Measurements from ENCODE around the gene SFTPA1. TPM values are rescaled to one million over a fixed set of nuclear protein-coding genes. Genes with fewer than 3 reads are reported as not detected.
"Not testable (repeated sequence)": the region's sequence is repeated elsewhere in the genome, so short reads cannot be mapped to it uniquely, and the experiment has no call there.

SFTPA1 gene
- total RNA-seq, result not detected

DNA sequence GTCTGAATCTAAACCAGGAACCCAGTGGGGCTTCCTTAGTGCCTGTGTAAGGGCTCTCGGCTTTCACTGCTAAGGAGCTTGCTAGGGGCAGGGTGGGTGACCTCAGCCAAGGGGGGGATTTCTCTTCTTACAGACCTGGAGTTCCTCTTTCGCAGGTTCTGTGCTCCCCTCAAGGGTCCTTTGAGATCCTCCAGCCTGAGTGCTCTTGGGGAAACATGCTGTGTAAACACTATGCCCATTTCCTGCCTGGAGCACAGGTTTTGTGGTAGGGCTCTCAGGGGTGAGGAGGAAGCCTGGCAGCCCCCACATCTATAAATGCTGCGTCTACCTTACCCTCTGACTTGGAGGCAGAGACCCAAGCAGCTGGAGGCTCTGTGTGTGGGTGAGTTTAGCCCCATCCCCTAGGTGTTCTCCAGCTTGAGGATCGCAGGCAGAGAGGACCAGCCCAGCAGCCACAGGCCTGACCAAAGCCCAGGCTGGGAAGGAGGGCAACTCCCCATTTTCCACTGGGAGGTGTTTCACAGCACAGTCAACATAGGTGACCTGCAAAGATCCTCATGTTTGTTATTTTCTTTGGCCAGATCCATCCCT, at the start of gene SFTPA1:
TSS of gene SFTPA1 (plus strand) at position 339 of the 591 bp plus-strand sequence. CDS start 887 bp downstream, outside the sequence.
- Histone ChIP-seq H3K27me3 (ENCODE audit: control insufficient read depth in 3 of 3, insufficient read depth in 3 of 3, low read length in 3 of 3) (no peaks in the 10 kb centered on the region), H3K9me3 (ENCODE audit: control insufficient read depth in 3 of 3, low read length in 3 of 3) (no peaks in the 10 kb centered on the region), H3K9ac (ENCODE audit: low read depth in 1 of 3, low read length in 3 of 3) (no peak within 1 kb of the TSS), H3K36me3 (ENCODE audit: control insufficient read depth in 3 of 3, insufficient read depth in 3 of 3, low read length in 3 of 3) (no peaks in the 10 kb centered on the region), H3K4me1 (ENCODE audit: control insufficient read depth in 3 of 3, insufficient read depth in 3 of 3, low read length in 3 of 3) (no peaks in the 10 kb centered on the region), H3K27ac (ENCODE audit: low read depth, low read length) (no peak within 1 kb of the TSS), H3K4me3 (ENCODE audit: low read length in 3 of 3) (no peak within 1 kb of the TSS)

DNA sequence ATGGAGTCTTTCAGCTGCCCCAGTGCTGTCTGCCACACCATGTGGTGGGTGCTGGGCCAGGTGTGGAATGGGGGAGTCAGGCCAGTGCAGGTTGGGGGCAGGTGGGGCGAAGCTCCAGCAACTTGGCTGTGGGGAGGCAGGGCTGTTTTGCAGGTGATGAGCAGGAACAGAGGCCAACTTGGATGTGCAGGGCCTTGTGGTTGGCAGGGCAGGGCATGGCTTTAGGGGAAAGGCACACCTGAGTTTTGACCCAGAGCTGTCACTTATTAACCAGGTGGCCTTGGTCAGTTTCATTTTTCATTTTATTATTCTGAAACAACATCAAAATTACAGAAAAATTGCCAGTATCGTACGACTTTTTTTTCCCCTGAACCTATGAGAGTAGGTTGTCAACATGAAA, 49.5 kb upstream of the SFTPA1 start:
- no peaks in the 10 kb centered on the region for H3K36me3 ChIP-seq (ENCODE audit: control insufficient read depth in 3 of 3, insufficient read depth in 3 of 3, low read length in 3 of 3)
- no peak overlapping the region for H3K4me3 ChIP-seq (ENCODE audit: low read length in 3 of 3)
- H3K4me1 ChIP-seq (ENCODE audit: control insufficient read depth in 3 of 3, insufficient read depth in 3 of 3, low read length in 3 of 3), result peaks cover 2 to 9% (median 4%) of the 10 kb centered on the region in 3 donors
- H3K27ac ChIP-seq (ENCODE audit: low read depth, low read length), result no peak overlapping the region
- H3K9ac ChIP-seq (ENCODE audit: low read depth in 1 of 3, low read length in 3 of 3), result no peak overlapping the region
- H3K9me3 ChIP-seq (ENCODE audit: control insufficient read depth in 3 of 3, low read length in 3 of 3), result no peaks in the 10 kb centered on the region
- peaks cover 9 to 15% (median 13%) of the 10 kb centered on the region in 3 donors for H3K27me3 ChIP-seq (ENCODE audit: control insufficient read depth in 3 of 3, insufficient read depth in 3 of 3, low read length in 3 of 3)

DNA sequence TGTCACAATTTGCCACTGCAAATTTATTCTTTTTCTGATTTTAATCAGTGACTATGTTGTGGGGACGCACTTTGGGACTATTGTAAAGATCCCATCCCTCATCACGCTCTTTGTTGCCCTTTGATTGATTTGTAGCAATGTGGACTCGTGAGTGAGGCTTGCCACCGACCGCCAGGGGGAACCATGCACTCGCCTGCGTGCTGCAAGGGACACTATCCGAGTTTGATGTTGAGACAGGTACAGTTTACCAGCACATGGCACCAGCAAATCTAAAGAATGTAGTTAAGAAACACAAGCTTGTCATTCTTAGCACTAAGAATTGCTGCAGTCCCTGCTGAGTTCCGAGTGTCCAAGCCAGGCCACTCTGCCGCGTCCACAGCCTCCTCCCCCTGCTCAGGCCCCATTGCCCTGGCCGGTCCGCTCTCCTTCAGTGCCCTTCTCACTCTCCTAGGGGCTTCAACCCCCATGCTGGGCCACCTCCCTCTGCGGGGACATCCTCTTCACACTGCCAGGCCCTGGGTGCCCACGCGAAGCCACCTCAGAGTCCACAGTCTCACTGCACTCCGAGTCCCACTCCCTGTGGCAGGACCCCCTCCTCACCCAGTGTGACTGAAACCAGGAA, 48.5 kb upstream of the SFTPA1 start:
- no peak overlapping the region for H3K9ac ChIP-seq (ENCODE audit: low read depth in 1 of 3, low read length in 3 of 3)
- no peak overlapping the region for H3K27ac ChIP-seq (ENCODE audit: low read depth, low read length)
- H3K27me3 ChIP-seq (ENCODE audit: control insufficient read depth in 3 of 3, insufficient read depth in 3 of 3, low read length in 3 of 3), result peaks cover 9 to 15% (median 13%) of the 10 kb centered on the region in 3 donors
- H3K9me3 ChIP-seq (ENCODE audit: control insufficient read depth in 3 of 3, low read length in 3 of 3), result no peaks in the 10 kb centered on the region
- peaks cover 2 to 9% (median 4%) of the 10 kb centered on the region in 3 donors for H3K4me1 ChIP-seq (ENCODE audit: control insufficient read depth in 3 of 3, insufficient read depth in 3 of 3, low read length in 3 of 3)
- no peaks in the 10 kb centered on the region for H3K36me3 ChIP-seq (ENCODE audit: control insufficient read depth in 3 of 3, insufficient read depth in 3 of 3, low read length in 3 of 3)
- H3K4me3 ChIP-seq (ENCODE audit: low read length in 3 of 3), result peak overlapping the region in 1 of 3 donors; percentile 41

DNA sequence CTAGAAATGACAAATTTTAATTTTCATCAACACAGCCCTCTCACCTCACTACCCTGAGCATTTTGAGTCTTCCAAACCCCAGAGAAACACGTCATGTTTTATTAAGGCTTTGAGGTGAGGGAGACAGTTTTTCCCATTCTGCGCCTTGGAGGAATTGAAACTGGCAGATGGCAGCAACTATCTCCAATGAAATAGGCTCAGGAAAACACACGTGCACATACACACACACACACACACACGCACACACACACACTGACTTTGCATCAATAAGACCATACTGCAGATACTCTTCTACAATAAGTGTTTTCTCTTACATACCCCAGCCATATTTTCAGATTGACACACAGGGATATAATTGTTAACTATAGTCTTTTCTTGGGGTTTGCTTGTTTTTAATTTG, 47.3 kb upstream of the SFTPA1 start:
- Histone ChIP-seq H3K9me3 (ENCODE audit: control insufficient read depth in 3 of 3, low read length in 3 of 3) (no peaks in the 10 kb centered on the region), H3K27ac (ENCODE audit: low read depth, low read length) (no peak overlapping the region), H3K4me3 (ENCODE audit: low read length in 3 of 3) (no peak overlapping the region), H3K9ac (ENCODE audit: low read depth in 1 of 3, low read length in 3 of 3) (no peak overlapping the region), H3K4me1 (ENCODE audit: control insufficient read depth in 3 of 3, insufficient read depth in 3 of 3, low read length in 3 of 3) (peaks cover 2 to 9% (median 4%) of the 10 kb centered on the region in 3 donors), H3K27me3 (ENCODE audit: control insufficient read depth in 3 of 3, insufficient read depth in 3 of 3, low read length in 3 of 3) (peaks cover 9 to 15% (median 13%) of the 10 kb centered on the region in 3 donors), H3K36me3 (ENCODE audit: control insufficient read depth in 3 of 3, insufficient read depth in 3 of 3, low read length in 3 of 3) (no peaks in the 10 kb centered on the region)

DNA sequence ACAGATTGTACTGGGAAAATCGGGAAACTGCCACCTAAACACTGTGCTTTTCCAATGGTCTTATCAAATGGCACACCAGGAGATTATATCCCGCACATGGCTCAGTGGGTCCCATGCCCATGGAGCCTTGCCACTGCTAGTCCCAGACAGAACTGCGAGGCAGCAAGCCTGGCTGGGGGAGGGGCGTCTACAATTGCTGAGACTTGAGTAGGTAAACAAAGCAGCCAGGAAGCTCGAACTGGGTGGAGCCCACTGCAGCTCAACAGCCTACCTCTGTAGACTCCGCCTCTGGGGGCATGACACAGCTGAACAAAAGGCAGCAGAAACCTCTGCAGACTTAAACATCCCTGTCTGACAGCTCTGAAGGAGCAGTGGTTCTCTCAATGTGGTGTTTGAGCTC, 40.1 kb upstream of the SFTPA1 start:
- not testable (repeated sequence) for H3K9ac ChIP-seq (ENCODE audit: low read depth in 1 of 3, low read length in 3 of 3); H3K36me3 ChIP-seq (ENCODE audit: control insufficient read depth in 3 of 3, insufficient read depth in 3 of 3, low read length in 3 of 3); H3K27me3 ChIP-seq (ENCODE audit: control insufficient read depth in 3 of 3, insufficient read depth in 3 of 3, low read length in 3 of 3); H3K27ac ChIP-seq (ENCODE audit: low read depth, low read length); H3K9me3 ChIP-seq (ENCODE audit: control insufficient read depth in 3 of 3, low read length in 3 of 3); H3K4me3 ChIP-seq (ENCODE audit: low read length in 3 of 3); H3K4me1 ChIP-seq (ENCODE audit: control insufficient read depth in 3 of 3, insufficient read depth in 3 of 3, low read length in 3 of 3)

DNA sequence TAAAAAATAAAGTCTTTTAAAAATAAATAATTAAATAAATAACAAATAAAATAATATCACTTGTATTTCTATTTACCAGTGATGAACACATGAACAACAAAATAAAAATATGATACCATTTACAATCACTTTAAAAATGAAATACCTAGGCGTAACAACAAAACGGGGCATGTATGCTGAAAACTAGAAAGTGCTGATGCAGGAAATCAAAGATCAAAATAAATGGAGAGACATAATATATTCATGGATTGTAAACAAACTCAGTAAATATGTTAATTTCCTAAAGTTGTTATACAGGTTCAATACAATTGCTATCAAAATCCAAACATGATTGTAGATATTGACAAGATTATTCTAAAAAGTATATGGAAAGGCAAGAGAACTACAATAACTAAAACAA, 31.4 kb upstream of the SFTPA1 start:
- Histone ChIP-seq H3K27me3 (ENCODE audit: control insufficient read depth in 3 of 3, insufficient read depth in 3 of 3, low read length in 3 of 3) (no peaks in the 10 kb centered on the region), H3K4me3 (ENCODE audit: low read length in 3 of 3) (no peak overlapping the region), H3K36me3 (ENCODE audit: control insufficient read depth in 3 of 3, insufficient read depth in 3 of 3, low read length in 3 of 3) (no peaks in the 10 kb centered on the region), H3K9ac (ENCODE audit: low read depth in 1 of 3, low read length in 3 of 3) (no peak overlapping the region), H3K9me3 (ENCODE audit: control insufficient read depth in 3 of 3, low read length in 3 of 3) (no peaks in the 10 kb centered on the region), H3K27ac (ENCODE audit: low read depth, low read length) (no peak overlapping the region), H3K4me1 (ENCODE audit: control insufficient read depth in 3 of 3, insufficient read depth in 3 of 3, low read length in 3 of 3) (no peaks in the 10 kb centered on the region)

DNA sequence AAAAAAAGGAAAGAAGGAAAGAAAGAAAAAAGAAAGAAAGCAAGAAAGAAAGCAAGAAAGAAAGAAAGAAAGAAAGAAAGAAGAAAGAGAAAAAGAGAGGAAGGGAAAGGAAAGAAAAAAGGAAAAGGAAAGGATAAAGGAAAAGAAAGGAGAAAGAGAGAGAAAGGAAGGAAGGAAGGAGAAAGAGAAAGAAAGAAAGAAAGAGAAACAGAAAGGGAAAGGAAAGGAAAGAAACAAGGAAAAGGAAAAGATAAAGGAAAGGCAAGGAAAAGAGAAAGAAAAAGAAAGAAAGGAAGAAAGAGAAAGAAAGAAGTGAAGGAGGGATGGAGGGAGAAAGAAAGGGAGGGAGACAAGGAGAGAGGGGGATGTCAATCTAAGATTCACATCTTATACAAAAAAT, 29.7 kb upstream of the SFTPA1 start:
- no peaks in the 10 kb centered on the region for H3K4me1 ChIP-seq (ENCODE audit: control insufficient read depth in 3 of 3, insufficient read depth in 3 of 3, low read length in 3 of 3)
- H3K9ac ChIP-seq (ENCODE audit: low read depth in 1 of 3, low read length in 3 of 3), result no peak overlapping the region
- H3K9me3 ChIP-seq (ENCODE audit: control insufficient read depth in 3 of 3, low read length in 3 of 3), result no peaks in the 10 kb centered on the region
- no peaks in the 10 kb centered on the region for H3K27me3 ChIP-seq (ENCODE audit: control insufficient read depth in 3 of 3, insufficient read depth in 3 of 3, low read length in 3 of 3)
- H3K36me3 ChIP-seq (ENCODE audit: control insufficient read depth in 3 of 3, insufficient read depth in 3 of 3, low read length in 3 of 3), result no peaks in the 10 kb centered on the region
- no peak overlapping the region for H3K4me3 ChIP-seq (ENCODE audit: low read length in 3 of 3)
- H3K27ac ChIP-seq (ENCODE audit: low read depth, low read length), result no peak overlapping the region

DNA sequence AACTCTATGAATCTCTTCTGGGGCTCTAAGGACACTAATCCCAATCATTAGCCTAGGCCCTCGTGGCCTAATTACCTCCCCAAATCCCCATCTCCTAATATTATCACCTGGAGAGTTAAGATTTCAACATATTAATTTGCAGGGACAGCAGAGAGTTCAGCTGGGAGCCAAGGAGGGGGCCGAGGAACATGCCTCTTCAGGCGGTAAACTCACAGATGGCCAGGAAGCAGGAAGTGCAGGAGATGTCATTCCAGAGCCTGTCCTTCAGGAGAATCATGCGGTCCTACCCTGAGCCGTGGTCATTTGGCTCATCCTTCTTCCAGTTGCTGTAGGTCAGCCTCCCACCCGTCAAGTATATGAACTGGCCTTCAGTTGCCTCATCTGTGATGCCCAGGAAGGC, 28.6 kb upstream of the SFTPA1 start:
- H3K9me3 ChIP-seq (ENCODE audit: control insufficient read depth in 3 of 3, low read length in 3 of 3), result no peaks in the 10 kb centered on the region
- H3K36me3 ChIP-seq (ENCODE audit: control insufficient read depth in 3 of 3, insufficient read depth in 3 of 3, low read length in 3 of 3), result no peaks in the 10 kb centered on the region
- H3K27ac ChIP-seq (ENCODE audit: low read depth, low read length), result no peak overlapping the region
- no peak overlapping the region for H3K4me3 ChIP-seq (ENCODE audit: low read length in 3 of 3)
- no peaks in the 10 kb centered on the region for H3K27me3 ChIP-seq (ENCODE audit: control insufficient read depth in 3 of 3, insufficient read depth in 3 of 3, low read length in 3 of 3)
- no peaks in the 10 kb centered on the region for H3K4me1 ChIP-seq (ENCODE audit: control insufficient read depth in 3 of 3, insufficient read depth in 3 of 3, low read length in 3 of 3)
- H3K9ac ChIP-seq (ENCODE audit: low read depth in 1 of 3, low read length in 3 of 3), result no peak overlapping the region

DNA sequence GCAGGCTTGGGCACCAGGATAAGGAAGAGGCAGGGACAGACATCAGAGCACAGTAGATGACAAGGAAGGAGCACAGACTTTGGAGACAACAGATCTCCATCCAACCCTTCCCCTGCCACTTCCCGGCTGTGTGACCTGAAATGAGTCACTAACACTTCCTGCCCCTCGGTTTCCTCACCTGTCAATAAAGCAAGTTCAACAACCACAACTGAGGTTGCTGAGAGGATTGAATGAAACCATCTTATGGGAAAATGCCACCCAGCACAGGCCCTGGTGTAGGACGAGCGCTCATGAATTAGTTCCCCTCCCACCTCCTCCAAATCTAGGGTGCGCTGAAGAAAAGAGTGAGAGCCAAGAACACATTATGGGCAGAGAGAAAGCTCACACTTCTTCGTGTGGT, 27.8 kb upstream of the SFTPA1 start:
- H3K9me3 ChIP-seq (ENCODE audit: control insufficient read depth in 3 of 3, low read length in 3 of 3); H3K4me3 ChIP-seq (ENCODE audit: low read length in 3 of 3); H3K4me1 ChIP-seq (ENCODE audit: control insufficient read depth in 3 of 3, insufficient read depth in 3 of 3, low read length in 3 of 3); H3K27ac ChIP-seq (ENCODE audit: low read depth, low read length); H3K9ac ChIP-seq (ENCODE audit: low read depth in 1 of 3, low read length in 3 of 3); H3K36me3 ChIP-seq (ENCODE audit: control insufficient read depth in 3 of 3, insufficient read depth in 3 of 3, low read length in 3 of 3); H3K27me3 ChIP-seq (ENCODE audit: control insufficient read depth in 3 of 3, insufficient read depth in 3 of 3, low read length in 3 of 3): not testable (repeated sequence)

DNA sequence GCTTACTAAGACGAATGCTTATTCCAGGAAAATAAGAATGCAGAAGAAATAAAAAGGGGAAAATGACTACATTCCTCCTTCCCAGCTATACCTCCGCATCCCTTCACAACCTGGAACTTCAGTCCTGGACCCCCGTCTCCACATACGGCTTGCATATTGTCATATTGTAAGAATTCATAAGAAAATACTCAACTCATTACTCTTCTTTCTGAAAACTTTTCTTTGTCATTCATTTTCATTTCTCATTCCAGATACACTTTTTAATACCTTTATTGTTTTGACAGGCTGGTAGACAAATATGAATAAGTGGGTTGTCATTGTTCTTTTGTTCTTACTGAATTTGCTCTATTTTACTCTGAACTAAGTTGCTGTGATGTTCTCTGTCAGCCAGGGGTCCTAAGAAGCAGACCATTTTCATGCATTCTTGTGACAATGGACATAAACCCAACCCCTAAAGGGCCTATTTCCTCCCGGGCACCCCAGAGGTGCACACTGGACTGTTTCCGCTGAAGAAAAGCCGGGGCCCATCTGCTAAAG, 27.2 kb upstream of the SFTPA1 start:
- no peaks in the 10 kb centered on the region for H3K27me3 ChIP-seq (ENCODE audit: control insufficient read depth in 3 of 3, insufficient read depth in 3 of 3, low read length in 3 of 3)
- no peak overlapping the region for H3K27ac ChIP-seq (ENCODE audit: low read depth, low read length)
- H3K9ac ChIP-seq (ENCODE audit: low read depth in 1 of 3, low read length in 3 of 3), result no peak overlapping the region
- H3K4me1 ChIP-seq (ENCODE audit: control insufficient read depth in 3 of 3, insufficient read depth in 3 of 3, low read length in 3 of 3), result no peaks in the 10 kb centered on the region
- no peak overlapping the region for H3K4me3 ChIP-seq (ENCODE audit: low read length in 3 of 3)
- H3K36me3 ChIP-seq (ENCODE audit: control insufficient read depth in 3 of 3, insufficient read depth in 3 of 3, low read length in 3 of 3), result no peaks in the 10 kb centered on the region
- H3K9me3 ChIP-seq (ENCODE audit: control insufficient read depth in 3 of 3, low read length in 3 of 3), result no peaks in the 10 kb centered on the region
